ENCODE data around the gene JSRP1.

GRCh38 chr19:2290441-2291184 is 34.4 kb upstream of the JSRP1 start:
- TF ChIP-seq CTCF (IDR thresholded peaks at IDR 0.05; ENCODE audit: low read length) (no peak), EZH2 (IDR thresholded peaks at IDR 0.05; ENCODE audit: borderline replicate concordance, low read length) (no peak)

All from OCI-LY1 (cell line).